PC-9 (cell line): Measurements from ENCODE around the gene EGFLAM.
A peak's percentile ranks its signal among the peaks of the same experiment; 100 is the strongest.

ENCODE experiments used
- EZH2 ChIP-seq: fragments of 200-600 bp; sonication (generic); IDR thresholded peaks from 2 replicates; pipeline ENCODE4 v1.8.0; 2017; ENCODE audit warnings: antibody characterized with exemption, low read depth
- TF ChIP-seq, protein P1 (sequence below): fragments of 200-600 bp; sonication (generic); conservative IDR thresholded peaks from 2 replicates; pipeline ENCODE4 v1.6.1; 2017; ENCODE audit warnings: mixed run types, antibody characterized with exemption, mild to moderate bottlenecking, moderate library complexity

- TF ChIP-seq, protein P1, sequence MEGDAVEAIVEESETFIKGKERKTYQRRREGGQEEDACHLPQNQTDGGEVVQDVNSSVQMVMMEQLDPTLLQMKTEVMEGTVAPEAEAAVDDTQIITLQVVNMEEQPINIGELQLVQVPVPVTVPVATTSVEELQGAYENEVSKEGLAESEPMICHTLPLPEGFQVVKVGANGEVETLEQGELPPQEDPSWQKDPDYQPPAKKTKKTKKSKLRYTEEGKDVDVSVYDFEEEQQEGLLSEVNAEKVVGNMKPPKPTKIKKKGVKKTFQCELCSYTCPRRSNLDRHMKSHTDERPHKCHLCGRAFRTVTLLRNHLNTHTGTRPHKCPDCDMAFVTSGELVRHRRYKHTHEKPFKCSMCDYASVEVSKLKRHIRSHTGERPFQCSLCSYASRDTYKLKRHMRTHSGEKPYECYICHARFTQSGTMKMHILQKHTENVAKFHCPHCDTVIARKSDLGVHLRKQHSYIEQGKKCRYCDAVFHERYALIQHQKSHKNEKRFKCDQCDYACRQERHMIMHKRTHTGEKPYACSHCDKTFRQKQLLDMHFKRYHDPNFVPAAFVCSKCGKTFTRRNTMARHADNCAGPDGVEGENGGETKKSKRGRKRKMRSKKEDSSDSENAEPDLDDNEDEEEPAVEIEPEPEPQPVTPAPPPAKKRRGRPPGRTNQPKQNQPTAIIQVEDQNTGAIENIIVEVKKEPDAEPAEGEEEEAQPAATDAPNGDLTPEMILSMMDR, result peak; percentile 63
- no peak for TF ChIP-seq EZH2
Observed at GRCh38 chr5:38208782-38209378, 49.5 kb upstream of the EGFLAM start.
